NCI-H82 (cell line): ENCODE measurements around the gene OR10P1.
"Not testable (repeated sequence)": the region's sequence is repeated elsewhere in the genome, so short reads cannot be mapped to it uniquely, and the experiment has no call there.

Experiments used
- DNase-seq: peaks from one replicate; lab custom pipeline; 2025; lab: John Stamatoyannopoulos, UW

Gene OR10P1, protein sequence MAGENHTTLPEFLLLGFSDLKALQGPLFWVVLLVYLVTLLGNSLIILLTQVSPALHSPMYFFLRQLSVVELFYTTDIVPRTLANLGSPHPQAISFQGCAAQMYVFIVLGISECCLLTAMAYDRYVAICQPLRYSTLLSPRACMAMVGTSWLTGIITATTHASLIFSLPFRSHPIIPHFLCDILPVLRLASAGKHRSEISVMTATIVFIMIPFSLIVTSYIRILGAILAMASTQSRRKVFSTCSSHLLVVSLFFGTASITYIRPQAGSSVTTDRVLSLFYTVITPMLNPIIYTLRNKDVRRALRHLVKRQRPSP

GRCh38 chr12:55636853-55637252, at the start of gene OR10P1:
TSS of gene OR10P1 (plus strand) at chr12:55636892. CDS start at chr12:55636892, 0 bp downstream.
- DNase-seq: no peak

DNA sequence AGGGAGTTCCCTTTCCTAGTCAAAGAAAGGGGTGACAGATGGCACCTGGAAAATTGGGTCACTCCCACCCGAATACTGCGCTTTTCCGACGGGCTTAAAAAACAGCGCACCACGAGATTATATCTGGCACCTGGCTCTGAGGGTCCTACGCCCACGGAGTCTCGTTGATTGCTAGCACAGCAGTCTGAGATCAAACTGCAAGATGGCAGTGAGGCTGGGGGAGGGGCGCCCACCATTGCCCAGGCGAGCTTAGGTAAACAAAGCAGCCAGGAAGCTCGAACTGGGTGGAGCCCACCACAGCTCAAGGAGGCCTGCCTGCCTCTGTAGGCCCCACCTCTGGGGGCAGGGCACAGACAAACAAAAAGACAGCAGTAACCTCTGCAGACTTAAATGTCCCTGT, 46.5 kb upstream of the OR10P1 start:
- DNase-seq: peak; percentile 1

GRCh38 chr12:55607821-55608594, 28.7 kb upstream of the OR10P1 start:
- no peak for DNase-seq

GRCh38 chr12:55610598-55610997, 26.1 kb upstream of the OR10P1 start:
- DNase-seq: no peak

- no peak for DNase-seq
These were observed 24.0 kb upstream of the OR10P1 start for GRCh38 chr12:55612646-55613045.

DNA sequence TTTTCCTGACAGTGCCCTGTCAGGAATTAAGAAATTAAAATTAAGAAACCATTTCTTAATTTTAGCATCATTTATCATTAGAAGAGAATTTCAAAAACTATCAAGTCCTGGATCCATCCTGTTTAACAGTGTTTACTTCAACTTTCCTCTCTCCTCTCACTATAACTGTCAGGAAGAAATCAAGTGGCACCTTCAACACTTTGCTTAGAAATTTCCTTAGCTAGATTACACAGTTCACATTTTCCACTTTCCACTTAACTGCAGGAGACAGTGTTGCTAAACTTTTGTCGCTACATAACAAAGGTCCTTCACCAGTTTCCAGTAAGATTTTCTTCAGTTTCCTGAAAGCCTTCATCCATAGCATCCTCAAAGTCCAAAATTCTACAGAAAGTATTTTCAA, 21.9 kb upstream of the OR10P1 start:
- DNase-seq: no peak

- peak; percentile 94 for DNase-seq
These were observed 17.1 kb upstream of the OR10P1 start for GRCh38 chr12:55619354-55620138.

DNA sequence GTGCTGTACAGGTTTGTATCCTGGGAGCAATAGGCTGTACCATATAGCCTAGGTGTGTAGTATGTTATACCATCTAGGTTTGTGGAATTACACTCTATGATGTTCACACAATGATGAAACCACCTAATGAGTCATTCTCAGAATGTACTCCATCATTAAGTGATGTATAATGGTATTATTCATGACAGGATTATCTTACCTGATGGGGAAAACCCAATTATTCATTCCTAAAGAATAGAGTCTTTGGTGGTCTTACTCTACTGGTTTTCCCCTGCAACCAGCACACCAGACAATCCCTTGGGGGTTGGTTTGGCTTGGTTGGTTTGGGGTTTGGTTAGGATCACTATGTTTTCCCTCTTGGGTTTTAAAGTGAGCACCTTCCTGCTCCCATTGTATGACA, 12.6 kb upstream of the OR10P1 start:
- no peak for DNase-seq

DNA sequence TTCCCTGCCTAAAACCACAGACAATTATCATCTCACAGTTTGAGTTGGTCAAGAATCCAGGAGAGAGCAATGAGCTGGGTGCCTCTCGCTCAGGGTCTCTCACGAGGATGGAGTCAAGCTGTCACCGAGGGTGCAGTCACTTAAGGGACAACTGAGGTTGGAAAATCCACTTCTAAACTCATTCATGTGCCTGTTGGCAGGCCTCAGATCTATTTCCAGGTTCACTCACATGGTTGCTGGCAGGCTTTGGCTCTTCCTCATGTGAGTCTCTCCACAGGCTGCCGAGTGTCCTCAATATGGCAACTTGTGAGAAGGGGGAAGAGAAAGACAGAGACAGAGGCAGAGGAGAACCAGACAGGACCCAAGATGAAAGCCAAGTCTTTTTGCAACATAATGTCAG, 10.5 kb upstream of the OR10P1 start:
- DNase-seq: no peak

- DNase-seq: no peak
These were observed 7.4 kb upstream of the OR10P1 start for GRCh38 chr12:55629058-55629841.

GRCh38 chr12:55631056-55631455, 5.6 kb upstream of the OR10P1 start:
- DNase-seq: no peak

DNA sequence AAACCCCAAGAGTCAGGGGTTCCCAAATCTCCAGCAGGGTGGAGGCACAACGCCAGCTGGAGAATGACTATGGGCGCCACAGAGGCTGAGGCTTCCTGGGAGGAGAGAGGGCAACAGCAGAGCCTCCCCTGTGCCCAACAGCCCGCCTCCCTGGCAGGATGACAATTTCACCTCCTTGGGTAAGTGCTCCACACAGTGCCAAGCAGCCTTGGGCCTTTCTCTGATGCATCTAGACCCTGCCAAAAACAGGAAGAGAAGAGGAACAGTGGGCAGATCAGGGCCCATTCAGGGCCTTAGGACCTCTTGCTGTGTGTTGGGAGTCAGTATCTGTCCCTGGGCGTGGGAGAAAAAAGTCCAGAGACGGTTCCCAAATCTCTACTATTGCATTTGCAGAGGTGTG, 5.0 kb upstream of the OR10P1 start:
- no peak for DNase-seq

DNA sequence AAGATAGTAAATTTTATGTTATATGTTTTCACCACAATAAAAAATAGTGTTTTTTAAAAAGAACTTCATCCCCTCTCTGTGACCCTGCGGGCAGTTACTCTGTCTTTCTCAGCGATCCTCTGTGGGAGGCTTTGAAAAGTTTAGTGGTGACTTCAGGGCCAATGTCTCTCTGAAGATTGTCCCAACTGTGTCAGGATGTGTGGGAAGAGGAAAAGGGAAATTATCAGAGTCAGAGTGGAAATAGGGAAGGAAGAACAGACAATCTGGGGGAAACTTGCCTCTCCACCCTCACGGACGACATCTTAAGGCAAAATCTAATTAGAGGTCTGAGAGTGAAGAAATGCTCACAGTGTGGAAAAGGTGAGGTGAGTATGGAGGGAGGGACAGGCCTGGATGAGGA, 3.5 kb upstream of the OR10P1 start:
- DNase-seq: no peak

- no peak for DNase-seq
These were observed 506 bp upstream of the OR10P1 start for GRCh38 chr12:55636116-55636655.

DNA sequence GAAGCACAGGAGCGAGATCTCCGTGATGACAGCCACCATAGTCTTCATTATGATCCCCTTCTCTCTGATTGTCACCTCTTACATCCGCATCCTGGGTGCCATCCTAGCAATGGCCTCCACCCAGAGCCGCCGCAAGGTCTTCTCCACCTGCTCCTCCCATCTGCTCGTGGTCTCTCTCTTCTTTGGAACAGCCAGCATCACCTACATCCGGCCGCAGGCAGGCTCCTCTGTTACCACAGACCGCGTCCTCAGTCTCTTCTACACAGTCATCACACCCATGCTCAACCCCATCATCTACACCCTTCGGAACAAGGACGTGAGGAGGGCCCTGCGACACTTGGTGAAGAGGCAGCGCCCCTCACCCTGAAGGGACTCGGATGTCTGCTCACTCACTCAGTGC, 775 bp downstream of the OR10P1 start:
- DNase-seq: no peak

DNA sequence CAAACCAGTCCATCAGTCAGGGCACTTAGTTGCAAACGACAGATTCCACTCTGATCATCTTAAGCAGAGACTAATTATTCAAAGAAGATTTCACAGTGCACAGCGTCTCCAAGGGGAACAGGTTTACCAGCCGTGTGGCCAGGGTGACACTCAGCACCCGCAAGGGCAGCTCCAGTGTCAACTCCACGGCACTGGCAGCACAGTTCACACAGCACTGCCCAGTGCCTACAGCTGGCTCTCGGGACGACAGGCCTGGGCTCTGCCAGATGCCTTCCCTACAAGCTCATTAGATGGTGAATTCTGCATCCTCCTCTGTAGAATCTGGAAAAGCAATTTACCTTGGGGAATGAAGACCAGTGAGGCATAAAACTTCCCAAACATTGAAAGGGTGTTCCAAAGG, 4.9 kb downstream of the OR10P1 start:
- no peak for DNase-seq

DNA sequence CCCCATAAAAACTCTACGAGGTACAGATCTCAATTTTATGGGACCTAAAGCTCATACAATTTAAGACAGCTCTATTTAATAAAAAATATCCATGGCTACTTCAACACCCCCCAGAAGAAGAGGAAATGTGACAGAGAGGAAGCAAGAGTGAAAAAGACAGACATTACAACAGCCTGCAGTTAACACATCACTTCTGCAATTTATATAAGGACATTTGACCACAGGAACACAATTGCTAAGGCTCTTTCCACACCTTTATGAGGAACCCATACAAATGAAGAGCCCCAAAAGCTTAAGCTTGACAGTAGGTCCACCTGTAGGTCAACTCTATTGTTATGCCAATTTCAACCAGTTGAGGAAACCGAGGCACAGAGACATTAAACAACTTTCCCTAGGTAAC, 5.6 kb downstream of the OR10P1 start:
- no peak for DNase-seq

DNA sequence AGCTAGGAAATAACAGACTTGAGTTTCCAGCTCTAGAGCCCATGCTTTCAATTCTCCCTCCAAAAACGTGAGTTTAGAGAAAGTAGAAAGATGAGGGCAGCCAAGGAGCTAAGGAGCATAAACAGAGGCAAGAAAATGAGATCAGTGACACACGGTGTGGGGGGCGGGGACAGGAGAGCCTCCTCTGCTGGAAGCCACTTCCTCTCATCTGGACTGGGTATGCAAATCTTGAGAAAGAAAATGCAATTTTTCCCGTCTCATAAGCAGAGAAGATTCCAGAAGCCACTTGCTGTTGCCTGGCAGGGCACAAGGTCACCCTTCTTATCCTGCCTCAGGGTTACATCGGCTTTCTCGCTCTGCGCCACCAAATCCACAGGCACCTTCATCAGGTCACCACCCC, 6.0 kb downstream of the OR10P1 start:
- DNase-seq: no peak

- no peak for DNase-seq
These were observed 7.9 kb downstream of the OR10P1 start for GRCh38 chr12:55644591-55644990.

- no peak for DNase-seq
These were observed 10.3 kb downstream of the OR10P1 start for GRCh38 chr12:55647027-55647426.

GRCh38 chr12:55650620-55651298, 14.1 kb downstream of the OR10P1 start:
- not testable (repeated sequence) for DNase-seq
